GM04504 (cell line): Measurements from ENCODE around the gene SLC48A1.
A peak's percentile ranks its signal among the peaks of the same experiment; 100 is the strongest.

Source experiments
- DNase-seq: peaks from one replicate; pipeline ENCODE4 v3.0.0-alpha.2; 2012; ENCODE audit warnings: low read depth

SLC48A1 gene

DNA sequence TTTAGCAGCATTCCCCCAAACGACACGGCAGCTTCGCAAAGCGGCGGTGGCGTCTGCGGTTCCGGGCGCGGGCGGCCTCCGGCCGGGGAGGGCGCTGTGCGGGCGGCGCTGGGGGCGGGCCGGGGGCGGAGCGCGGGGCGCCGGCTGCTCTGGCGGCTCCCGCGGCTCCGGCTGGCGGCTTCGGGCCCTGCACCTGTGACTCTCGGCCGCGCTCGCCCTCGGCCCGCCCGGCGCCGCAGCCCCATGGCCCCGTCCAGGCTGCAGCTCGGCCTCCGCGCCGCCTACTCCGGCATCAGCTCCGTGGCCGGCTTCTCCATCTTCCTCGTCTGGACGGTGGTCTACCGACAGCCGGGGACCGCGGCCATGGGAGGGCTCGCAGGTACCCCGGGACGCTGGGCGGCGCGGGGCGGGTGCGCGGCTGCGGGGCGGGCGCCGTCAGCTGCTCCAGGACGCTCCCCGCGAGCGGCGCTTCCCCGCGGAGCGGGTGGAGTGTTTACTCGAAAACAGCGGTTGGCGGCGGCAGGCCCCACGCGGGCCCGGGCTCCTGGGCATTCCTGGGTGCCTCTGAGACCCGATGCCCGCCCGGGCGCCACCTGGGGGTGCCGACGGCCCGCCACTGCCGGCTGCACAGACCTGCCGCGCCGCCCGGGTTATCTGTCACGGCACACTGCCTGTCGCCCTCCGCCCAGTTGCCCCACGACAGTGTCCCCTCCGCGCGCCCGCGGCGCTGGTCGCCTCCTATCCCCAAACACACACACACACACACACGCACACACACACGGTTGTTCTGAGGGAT is at the start of gene SLC48A1:
SLC48A1 (plus strand) TSS at position 177 of the 796 bp plus-strand sequence; CDS start at position 244, 67 bp downstream.
- peak; percentile 28 for DNase-seq

DNA sequence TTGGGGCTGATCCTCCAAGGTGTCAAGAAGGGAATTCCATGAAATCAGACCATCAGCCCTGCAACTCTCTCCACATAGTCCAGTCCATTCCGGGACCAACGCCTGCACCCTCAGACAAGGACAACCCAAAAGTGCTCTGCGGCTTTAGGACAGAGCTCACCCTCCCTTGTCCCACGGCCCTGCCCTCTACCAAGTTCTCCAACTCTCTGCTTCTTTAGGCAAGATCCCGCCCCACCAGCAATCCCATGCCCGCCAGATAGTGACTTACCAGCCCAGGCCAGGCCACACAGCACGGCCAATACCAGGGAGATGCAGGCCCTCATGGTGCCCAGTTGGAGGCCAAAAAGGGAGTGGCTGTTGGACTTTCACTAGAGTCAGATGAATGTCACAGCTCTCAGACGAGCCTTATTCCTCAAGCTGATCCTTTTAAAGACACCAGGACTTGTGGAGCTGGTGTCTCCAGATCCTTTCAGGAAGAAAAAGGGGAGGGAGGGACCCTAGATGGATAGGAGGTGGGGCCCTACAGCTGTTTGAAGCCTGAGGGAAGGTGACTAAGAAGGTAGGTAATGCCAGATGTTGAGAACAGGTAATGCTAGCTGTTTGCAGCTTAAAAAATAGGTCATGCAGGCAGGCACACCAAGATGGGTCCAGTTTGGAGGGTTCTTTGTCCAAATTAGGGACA is 47.8 kb upstream of the SLC48A1 start, which contains the start of gene ENDOU:
ENDOU (minus strand) TSS at position 400 of the 682 bp plus-strand sequence; CDS start at position 323, 77 bp downstream.
- no peak for DNase-seq

DNA sequence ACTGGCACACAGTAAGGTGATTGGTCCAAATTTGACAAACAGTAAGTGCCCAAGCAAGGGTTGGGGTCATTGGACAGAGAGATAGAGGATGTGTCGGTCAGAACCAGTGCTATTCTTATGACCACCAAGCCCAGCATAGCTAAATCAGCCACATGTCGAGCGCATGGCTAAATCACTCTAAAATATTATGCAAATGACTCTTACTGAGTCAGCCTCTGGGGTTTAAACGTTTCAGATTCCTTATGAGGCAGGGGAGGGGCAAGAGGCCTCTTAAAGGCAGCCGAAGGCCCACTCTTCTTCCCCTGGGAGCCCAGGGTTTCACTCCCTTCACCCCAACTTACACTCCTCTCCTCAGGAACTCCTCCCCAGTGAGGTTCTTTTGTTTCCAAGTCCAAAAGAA is 47.1 kb upstream of the SLC48A1 start:
- DNase-seq = peak; percentile 67

DNA sequence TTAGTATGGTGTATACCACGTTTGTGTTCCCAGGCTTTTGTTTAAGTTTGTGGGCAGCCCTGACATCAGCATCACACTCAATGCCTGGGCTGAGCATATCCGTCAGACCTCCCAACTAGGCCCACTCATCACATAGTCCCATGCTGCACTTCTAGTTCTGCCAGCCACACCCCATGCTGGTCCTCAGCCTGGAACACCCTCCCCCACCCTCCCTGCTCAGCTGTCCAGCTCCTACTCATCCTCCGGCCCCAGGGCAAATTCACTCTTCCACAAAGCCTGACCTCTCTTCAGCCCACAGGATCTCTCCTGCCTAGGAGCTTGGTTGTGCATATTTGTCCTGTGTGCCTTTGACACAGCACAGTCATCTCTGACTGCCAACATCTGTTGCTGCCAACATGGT is 43.8 kb upstream of the SLC48A1 start:
- no peak for DNase-seq

DNA sequence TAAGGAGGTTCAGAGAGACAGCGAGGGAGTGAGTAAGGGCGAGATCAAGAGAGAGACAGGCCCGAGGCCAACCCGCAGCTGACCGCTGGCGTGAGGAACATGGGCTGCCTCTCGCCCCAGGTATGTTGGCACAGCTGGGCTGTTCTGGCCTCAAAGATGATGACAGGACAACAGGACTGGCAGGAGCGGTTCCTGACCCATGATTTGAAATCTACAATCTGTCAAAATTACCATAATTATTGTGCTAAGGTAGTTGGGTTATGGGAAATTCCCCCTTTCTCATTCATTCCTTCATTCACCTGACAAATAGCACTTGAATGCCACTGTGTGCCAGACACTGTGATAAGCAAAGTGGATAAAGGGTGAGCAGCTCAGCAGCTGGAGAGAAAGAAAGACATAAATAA is 42.7 kb upstream of the SLC48A1 start:
- no peak for DNase-seq

DNA sequence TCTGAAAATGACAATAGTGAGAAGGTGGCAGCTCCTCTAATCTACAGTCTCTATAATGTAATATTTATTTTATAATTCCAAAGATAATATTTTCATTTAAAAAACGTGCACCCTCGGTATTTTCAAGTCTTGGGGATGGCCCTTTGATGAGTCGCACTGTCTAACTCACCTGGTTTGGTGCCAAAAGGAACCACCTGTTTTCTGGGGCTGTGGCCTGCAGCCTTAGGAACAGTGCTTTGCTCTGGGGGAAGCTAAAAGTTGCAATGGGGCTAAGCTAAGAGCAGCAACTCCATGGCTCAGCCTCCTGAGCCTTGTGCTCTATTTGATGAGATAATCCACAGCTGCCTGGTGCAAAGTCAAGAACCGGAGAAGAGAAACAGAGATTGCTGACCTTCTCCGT is 41.3 kb upstream of the SLC48A1 start:
- no peak for DNase-seq

DNA sequence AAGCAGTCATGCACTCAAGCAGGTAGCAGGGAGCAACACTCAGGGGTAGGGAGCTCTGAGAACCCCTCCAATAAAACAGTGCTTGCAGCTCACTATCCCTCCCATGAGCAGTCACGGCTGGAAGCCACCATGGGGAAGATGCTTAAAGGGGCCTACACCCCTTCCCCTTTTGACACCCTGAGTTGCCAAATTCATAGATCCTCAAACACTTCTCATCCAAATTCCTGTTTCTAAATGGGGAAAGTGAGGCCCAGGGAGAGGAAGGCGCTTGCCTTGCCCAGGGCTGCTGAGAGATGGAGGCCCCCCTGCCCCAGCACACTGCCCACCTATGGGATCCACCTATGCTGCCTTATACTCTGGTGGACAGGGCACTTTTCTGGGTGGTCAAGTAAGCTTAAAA is 40.5 kb upstream of the SLC48A1 start:
- DNase-seq = no peak

DNA sequence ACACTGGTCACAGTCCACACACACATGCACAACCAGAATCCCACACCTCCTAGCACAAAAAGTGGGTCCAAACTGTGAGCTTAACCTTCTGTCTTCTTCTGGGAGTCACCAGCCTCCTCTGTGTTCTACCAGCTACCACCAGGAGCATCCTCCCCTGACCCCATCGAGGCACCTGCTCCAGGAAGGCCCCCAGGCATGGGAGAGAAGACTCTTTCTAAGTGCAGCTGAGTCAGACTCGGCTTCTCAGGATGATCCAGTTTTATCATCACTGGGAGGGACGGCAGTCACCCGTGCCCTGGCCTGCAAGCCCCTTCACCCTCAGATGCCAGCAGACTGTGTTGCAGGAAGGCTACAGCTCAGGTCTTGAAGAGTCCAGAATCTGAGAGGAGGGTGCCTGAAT is 39.9 kb upstream of the SLC48A1 start:
- DNase-seq = no peak

DNA sequence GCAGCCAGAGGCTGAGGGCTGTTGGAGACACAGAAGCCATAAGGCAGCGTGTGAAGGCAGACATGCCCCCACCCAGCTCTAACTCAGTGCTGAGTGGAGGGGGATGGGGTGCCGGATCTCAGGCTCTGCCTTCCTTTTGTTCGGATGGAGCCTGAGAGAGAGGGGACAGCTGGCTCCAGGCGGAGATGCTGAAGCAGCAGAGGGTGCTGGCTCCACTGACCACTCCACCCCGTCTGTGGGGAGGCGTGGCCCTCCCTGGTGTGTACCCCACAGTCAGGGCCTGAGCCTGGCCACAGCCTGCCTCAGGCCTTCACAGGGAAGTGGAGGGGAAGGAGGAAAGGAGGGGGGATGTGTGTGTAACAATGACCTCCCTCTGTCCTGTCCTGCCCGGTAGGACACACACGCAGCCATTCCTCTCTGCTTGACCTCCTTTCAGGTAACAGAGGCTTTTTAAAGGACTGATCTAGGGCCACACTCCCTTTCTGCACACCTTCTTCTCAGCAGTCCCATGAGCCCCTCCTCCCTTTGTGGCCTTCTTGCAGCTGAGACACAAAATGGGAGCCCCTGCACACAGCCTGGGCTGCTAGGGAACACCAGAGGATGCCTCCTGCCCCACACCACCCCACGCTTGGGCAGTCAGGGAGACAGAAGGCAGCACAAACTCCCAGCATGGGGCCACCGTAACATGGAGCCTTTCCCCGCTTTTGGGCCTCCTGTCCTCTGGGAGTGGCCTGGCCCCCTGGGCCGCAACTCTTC is 38.1 kb upstream of the SLC48A1 start:
- DNase-seq = no peak

DNA sequence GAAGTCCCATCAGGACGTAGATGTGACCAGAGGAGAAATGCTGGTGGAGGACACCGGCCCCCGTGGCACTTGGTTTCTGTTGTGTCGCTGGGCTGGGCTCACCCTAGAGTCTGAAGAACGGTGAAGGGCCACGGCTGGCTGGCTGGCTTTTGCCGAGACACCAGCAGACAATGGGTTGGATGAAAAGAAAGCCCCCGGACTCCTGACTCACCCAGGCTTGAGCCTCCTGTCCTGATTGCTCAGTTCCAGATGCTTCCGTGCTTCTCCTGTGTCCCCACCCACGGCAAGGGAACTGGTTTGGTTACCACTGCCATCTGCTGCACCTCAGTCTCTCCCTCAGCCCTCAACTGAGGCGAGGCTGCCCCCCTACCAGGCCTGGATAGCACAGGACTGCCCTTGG is 37.4 kb upstream of the SLC48A1 start:
- no peak for DNase-seq

DNA sequence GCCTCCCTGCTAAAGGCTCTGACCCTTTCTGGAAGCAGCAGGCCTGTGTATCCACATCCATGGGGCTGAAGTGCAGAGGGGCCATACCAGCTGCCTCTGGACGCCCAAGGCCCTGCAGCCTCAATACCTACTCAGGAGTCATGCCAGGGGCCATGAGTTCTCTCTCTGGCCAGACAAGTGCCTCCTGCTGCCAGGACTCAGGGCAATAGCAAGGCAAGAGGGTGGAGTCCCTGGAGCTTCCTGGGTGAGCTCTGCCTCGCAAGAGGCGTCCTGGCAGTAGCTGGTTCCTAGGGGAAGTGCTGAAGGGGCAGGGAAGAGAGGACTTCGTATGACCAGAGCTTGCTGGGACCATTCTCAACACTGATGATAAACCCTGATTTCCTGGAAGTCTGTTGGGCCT is 36.8 kb upstream of the SLC48A1 start:
- DNase-seq = no peak

DNA sequence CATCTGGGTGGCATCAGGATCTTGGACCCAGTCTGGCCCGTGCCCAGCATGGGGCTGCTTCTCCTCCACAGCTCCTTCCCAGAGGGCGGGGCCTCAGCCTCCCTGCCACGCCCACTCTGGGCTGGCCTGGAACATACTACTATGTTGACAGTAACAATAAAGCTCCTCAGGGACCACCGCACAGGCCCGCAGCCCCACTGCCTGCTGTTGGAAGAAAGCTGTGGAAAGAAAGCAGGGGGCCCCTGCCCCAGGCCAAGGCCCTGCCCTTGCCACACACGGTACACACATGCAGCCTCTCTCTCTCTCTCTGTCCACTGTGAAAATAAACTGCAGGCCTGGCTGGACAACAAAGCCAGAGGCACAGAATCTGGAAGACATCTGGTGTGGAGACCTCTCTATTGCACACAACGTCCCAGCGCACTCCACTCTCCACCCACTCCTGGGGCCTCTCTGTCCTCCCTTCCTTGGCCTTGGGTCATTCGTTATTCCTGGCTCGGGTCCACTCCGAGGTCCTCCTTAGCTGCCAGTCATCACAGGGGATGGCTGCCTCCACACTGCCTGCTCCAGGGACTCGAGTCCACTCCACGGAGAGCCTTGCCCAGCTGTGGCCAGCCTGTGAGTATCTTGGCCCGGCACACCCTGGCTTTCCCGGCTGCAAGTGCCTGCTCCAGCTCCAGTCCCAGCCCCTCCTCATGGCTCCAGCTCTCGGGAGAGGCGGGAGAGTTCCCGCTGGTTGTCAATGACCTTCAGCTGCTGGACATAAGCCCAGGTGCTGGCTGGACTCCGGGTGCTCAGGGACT is 36.0 kb upstream of the SLC48A1 start:
- peak; percentile 75 for DNase-seq

DNA sequence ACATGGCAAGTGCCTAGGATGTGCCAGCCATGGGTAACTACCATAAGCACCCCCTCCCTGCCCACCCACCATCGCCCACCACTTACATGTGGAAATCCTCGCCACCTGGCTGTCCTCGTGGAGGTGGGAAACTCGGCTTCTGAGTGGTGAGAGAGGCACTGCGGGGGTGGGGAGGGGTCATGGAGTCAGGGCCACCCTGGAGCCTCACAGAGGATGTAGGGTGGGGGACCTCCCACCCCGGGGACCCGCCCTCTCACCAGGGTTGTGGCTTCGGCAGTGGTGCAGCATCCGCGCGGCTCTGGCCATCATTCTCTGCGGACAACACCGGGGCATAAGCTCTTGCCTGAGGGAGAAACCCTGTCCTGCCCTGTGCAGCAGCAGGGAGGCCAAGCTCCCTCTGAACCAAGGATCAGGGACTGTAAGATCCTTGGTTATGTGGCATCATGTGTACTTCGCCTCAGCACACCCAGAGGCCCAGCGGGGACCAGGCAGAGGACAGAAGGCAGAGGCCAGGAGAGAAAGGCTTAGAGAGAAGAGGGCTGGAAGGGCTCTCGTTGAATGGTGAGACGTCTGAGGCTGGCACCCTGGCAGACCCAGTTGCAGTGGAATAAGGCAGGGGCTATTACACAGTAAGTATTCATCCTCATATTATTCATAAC is 35.0 kb upstream of the SLC48A1 start:
- no peak for DNase-seq

DNA sequence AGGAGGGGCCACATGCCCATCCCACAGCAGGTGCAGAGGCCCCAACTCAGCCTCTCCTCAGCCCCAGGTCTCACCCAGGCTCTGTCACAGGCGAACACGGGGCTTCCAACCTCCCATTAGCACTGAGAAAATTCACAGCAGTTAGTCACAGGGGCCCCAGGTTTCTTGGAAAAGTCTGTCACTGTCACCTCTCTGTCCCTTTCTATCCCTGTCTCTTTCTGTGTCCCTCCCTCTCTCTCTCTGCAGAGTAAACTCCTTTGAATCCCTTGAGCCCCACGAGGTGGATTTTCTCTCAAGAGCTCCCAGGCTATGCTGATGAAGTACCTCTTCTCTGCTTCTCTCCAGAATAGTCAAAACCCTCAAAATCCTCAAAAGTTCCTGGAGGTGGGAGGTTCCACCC is 33.7 kb upstream of the SLC48A1 start:
- no peak for DNase-seq

DNA sequence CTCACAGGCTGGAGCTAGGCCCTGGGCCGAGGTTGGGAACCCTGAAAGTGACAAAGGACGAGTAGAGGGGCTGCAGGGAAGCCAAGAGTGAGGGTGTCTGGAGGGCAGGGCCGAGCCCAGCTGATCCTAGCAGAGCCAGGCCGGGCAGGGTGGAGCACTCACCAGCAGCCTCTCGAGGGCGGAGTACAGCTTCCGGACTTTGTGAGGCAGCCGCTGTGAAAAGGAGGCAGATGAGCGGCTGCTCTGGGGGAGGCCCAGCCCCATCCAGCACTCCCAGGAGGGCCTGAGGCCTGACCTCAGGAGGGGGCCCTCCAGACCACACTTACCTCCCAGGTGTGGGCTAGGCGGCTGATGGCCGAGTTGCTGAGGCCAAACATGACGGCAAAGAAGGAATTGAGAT is 33.1 kb upstream of the SLC48A1 start:
- no peak for DNase-seq

DNA sequence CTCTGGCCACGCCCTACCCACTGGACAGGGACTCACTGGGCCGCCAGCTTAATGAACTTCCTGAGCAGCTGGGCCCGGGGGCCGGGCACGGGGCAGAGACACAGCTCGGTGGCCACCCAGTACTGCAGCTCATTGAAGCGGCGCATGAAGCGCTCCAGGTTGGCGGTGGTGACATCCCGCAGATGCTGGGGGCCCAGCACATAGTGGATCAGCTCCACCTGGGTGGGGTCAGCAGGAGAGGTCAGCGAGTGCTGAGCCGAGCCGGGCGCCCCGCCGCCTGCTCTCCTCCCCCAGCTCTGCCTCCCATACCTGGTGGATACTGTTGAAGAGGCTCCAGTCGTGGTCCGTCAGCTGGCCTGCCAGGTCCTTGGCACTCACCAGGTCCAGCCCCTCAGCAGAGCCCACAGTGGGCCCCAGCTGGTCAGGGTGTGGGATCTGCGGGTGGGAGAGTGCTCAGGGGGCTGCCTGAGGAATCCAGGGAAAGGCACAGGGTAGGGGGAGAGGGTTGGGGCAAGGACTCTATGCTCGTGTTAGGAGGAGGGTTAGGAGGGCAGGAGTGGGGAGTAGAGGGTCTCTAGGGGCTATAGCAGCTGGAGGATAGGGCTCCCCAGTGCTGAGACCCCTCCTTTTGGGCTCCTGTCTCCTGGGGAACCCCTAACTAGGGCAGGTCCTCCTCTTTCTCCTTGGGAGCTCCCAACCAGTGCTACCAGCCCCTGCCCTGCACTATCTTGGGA is 32.3 kb upstream of the SLC48A1 start:
- no peak for DNase-seq

DNA sequence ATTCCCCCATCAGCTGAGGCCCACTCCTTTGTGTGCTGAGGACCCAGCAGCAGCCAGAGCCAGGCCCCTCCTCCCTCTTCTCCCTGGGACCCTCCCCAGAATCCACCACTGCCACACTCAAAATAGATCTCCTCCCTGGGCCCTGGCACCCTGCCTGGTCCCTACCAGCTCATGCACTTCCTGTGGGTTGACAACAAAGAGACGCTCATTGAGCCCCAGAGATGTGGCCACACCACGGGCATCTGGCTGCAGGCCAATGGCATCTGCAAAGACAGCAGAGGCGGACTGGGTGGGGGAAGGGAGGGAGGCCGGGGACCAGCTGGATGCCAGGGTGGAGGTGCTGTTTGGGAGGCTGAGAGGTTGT is 31.7 kb upstream of the SLC48A1 start:
- DNase-seq = no peak

DNA sequence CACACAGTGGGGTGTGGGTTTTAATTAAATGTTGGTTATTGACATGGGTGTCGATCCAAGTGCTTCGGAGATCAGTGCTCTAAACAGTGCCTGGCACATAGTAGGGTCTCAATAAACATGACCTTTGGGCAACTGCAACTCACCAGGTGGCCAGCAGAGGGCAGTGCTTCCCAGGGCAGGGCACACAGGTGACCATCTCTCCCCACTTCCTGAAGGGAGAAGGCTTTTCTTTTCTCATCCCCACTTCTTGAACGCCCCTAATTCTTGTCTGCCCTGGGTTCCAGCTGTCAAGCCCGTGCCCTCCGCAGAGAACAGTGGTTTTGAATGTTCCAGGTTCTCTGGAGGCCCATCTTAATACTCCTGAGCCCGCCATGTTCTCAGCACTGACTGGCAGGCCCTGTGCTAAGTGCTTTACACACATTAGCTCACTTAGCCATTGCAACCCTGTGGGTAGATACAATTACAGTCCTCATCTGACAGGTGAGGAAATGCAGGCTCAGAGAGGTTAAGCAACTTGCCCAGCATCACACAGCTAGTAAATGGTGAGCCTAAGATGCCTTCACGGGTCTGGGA is 30.7 kb upstream of the SLC48A1 start:
- DNase-seq = no peak

DNA sequence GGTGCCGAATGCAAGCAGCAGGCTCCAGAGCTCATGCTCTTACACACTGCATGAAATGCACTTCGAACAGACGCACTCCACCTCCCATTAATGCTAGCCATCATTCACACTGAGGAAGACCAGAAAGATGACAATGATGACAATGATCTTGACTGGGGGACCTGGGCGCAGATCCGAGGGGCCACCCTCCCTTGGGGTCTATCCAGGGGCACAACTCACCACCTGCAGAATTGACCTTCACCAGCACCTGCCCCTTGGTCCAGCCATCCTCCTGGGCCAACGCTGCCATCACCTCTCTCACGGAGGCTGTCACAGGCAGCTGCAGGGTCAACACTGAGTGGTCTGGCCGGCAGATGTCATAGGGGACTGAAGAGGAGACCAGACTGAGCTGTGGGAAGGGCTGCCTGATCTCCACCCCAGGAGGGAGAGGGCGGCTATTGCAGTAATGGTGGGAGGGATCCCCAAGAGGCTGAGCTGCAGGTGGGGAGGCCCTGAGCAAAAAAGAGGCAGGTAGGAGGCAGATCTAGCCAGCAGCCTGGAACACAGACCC is 29.7 kb upstream of the SLC48A1 start:
- DNase-seq = no peak

DNA sequence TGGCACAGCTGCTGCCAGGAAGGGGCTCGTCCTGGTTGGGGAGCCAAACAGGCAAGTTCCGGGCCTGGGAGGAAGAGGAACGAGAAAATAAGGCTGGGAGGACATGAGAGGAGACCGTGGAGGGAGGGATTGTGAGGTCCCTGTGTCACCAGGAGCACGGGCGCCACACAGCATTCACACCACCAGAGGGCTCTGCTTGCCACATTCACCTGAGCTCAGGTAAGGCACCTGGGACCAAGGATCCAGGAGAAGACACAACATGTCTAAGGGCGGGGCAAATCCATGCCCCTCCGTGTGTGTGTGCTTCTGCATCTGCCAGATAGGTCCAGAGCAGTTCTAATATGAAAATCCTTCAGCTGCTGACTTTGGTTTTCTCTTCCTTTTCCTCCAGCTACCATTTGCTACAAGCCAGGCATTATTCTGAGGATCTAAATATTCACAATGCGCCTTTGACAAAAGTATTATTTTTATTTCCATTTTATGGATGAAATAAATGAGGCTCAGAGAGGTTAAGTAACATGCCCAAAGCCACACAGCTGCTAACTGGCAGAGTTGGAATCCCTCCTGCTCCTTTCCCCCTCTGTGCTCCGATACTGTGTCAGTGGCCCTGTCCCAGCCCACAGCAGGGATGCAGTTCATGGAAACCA is 28.9 kb upstream of the SLC48A1 start:
- DNase-seq = no peak
